AG04449 (cell line): ENCODE data around the gene CALML5.

Experiments used
- CTCF ChIA-PET: fragments of 350-600 bp; formaldehyde crosslinking; extraction: SDS; loops from one replicate; lab custom pipeline; 2021; ENCODE audit warnings: antibody characterized with exemption; lab: Yijun Ruan, JAX
- POLR2A ChIA-PET: fragments of 400-600, 350-600 bp; formaldehyde crosslinking; extraction: SDS; loops from one replicate; lab custom pipeline; 2020; ENCODE audit warnings: antibody characterized with exemption, inconsistent platforms; lab: Yijun Ruan, JAX
- DNase-seq: peaks from one replicate; pipeline ENCODE4 v3.0.0-alpha.2; 2010; ENCODE audit warnings: low read depth, low spot score
- H3K4me3 ChIP-seq: 2 replicates; pipeline ENCODE4 v1.5.1; 2011; ENCODE audit warnings: low read depth, mild to moderate bottlenecking, control low read depth, low read length
- CTCF ChIP-seq: IDR thresholded peaks from one replicate; pipeline ENCODE4 v1.5.1; 2011; ENCODE audit warnings: mild to moderate bottlenecking, moderate library complexity, low read length, control low read depth, inconsistent platforms; ENCODE audit not compliant: insufficient read depth; ENCODE audit errors: missing control alignments

Gene CALML5

GRCh38 chr10:5534880-5535856, 35.8 kb upstream of the CALML5 start:
- ChIA-PET CTCF (no interaction called here), POLR2A (no interaction called here)
- DNase-seq, result no peak
- no peak for TF ChIP-seq CTCF
- H3K4me3 ChIP-seq, result no peak overlapping the region

- H3K4me3 ChIP-seq, result no peak overlapping the region
- no peak for TF ChIP-seq CTCF
- POLR2A ChIA-PET, result no interaction called here
- no peak for DNase-seq
- CTCF ChIA-PET, result no interaction called here
These were observed 34.9 kb upstream of the CALML5 start for GRCh38 chr10:5534051-5534821.

GRCh38 chr10:5533098-5533731, 33.8 kb upstream of the CALML5 start:
- TF ChIP-seq CTCF, result no peak
- ChIA-PET CTCF (no interaction called here), POLR2A (no interaction called here)
- no peak overlapping the region for H3K4me3 ChIP-seq
- DNase-seq, result no peak

GRCh38 chr10:5532618-5533097, 33.3 kb upstream of the CALML5 start:
- TF ChIP-seq CTCF, result no peak
- DNase-seq, result no peak
- ChIA-PET POLR2A (no interaction called here), CTCF (no interaction called here)
- no peak overlapping the region for H3K4me3 ChIP-seq

GRCh38 chr10:5532307-5532605, 32.9 kb upstream of the CALML5 start:
- POLR2A ChIA-PET, result no interaction called here
- no peak for DNase-seq
- no peak overlapping the region for H3K4me3 ChIP-seq
- no peak for TF ChIP-seq CTCF
- CTCF ChIA-PET, result no interaction called here
